Spinal cord (tissue), 10 donors: ENCODE data around the gene INHBC. TPM values are rescaled to one million over a fixed set of nuclear protein-coding genes. Genes with fewer than 3 reads are reported as not detected.
"Not testable (repeated sequence)": the region's sequence is repeated elsewhere in the genome, so short reads cannot be mapped to it uniquely, and the experiment has no call there.

Source experiments
- DNase-seq, 6 donors: peaks; one replicate each; pipeline versions ENCODE4 v3.0.0 to v3.0.0-alpha.2; 2013 to 2015; ENCODE audit warnings: low spot score in 6 of 6, low read depth in 4 of 6
- H3K27ac ChIP-seq: one replicate; pipeline ENCODE4 v1.5.1; 2013; ENCODE audit warnings: low read depth, low read length, control low read depth
- H3K27me3 ChIP-seq: one replicate; pipeline ENCODE4 v1.6.1; 2013; ENCODE audit warnings: low read length; ENCODE audit not compliant: control insufficient read depth, insufficient read depth
- H3K36me3 ChIP-seq: one replicate; pipeline ENCODE4 v1.6.1; 2013; ENCODE audit warnings: low read length; ENCODE audit not compliant: control insufficient read depth, insufficient read depth
- H3K4me1 ChIP-seq: one replicate; pipeline ENCODE4 v1.6.1; 2013; ENCODE audit warnings: low read length; ENCODE audit not compliant: control insufficient read depth, insufficient read depth
- H3K4me3 ChIP-seq: one replicate; pipeline ENCODE4 v1.5.1; 2013; ENCODE audit warnings: low read depth, low read length, control low read depth
- H3K9me3 ChIP-seq: one replicate; pipeline ENCODE4 v1.6.1; 2013; ENCODE audit warnings: low read length; ENCODE audit not compliant: control insufficient read depth, insufficient read depth
- WGBS: methylation state at CpG from one replicate; pipeline ENCODE4 v1.1.5; 2013; ENCODE audit warnings: missing lambda C conversion rate; ENCODE audit not compliant: insufficient coverage; 5-methylcytosine and 5-hydroxymethylcytosine counted together
- polyA plus RNA-seq, 2 donors: library from polyadenylated mRNA; unstranded; fragments of 120-200 nt; gene quantifications; one replicate each; pipeline ENCODE4 v1.2.1, GENCODE V29; 2013; ENCODE audit not compliant: insufficient read length in 2 of 2
- total RNA-seq, 2 donors: library from RNA; depleted of rRNA in 1 of 2; stranded (reverse); fragments of 120-200 nt in 1 of 2; fragments of >200 nt in 1 of 2; gene quantifications; one replicate each; pipeline versions ENCODE4 v1.2.3 to v1.2.4, GENCODE V29; 2013 to 2014
- donor health status: healthy.

INHBC gene
- total and polyA plus RNA-seq, 4 donors, result 0.13 to 0.15 TPM; not detected in 2

DNA sequence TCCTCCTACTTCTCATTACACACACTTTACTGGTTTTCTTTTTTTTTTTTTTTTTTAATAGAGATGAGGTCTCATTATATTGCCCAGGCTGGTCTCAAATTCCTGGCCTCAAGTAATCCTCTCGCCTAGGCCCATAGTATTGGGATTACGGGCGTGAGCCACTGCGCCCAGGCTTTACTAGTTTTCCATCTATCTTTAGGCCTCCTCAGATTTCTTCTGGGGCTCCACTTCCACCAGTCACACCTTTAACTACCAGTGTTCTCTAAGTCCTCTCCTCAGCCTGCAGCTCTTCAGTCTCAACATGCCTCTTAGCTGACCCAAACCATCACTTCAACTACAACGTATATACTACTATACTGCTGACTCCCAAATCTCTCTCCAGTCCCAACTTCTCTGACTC is 14.1 kb upstream of the INHBC start:
- DNase-seq, result no peak
- 98% methylated on average over 5 of the region's 5 CpGs for WGBS
- peaks cover 13% of the 10 kb centered on the region for H3K36me3 ChIP-seq

GRCh38 chr12:57426948-57427347 is 7.6 kb upstream of the INHBC start:
- 100% methylated on average over 4 of the region's 10 CpGs for WGBS
- H3K27ac ChIP-seq, H3K4me3 ChIP-seq, H3K4me1 ChIP-seq, H3K27me3 ChIP-seq, DNase-seq, H3K9me3 ChIP-seq: not testable (repeated sequence)
- H3K36me3 ChIP-seq, result peaks cover 14% of the 10 kb centered on the region

More for the DNA sequence above, 14.1 kb upstream of the INHBC start:
- H3K27me3 ChIP-seq, result no peaks in the 10 kb centered on the region
- H3K9me3 ChIP-seq, result no peaks in the 10 kb centered on the region
- no peak overlapping the region for H3K27ac ChIP-seq
- H3K4me3 ChIP-seq, result no peak overlapping the region
- no peaks in the 10 kb centered on the region for H3K4me1 ChIP-seq

DNA sequence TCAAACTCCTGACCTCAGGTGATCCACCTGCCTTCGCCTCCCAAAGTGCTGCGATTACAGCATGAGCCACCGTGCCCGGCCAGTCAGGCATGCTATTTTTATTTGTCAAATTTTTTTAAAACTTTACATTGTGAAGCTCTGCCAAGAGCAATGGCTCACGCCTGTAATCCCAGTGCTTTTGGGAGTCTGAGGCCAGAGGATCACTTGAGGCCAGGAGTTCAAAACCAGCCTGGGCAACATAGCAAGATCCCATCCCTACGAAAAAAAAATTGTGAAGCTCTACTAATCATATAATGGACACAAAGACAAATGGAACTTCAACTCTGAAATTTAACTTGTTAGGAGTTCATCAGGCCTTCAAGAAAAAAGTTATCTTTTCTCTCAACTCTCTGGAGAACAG is 5.6 kb upstream of the INHBC start:
- H3K4me3 ChIP-seq, result no peak overlapping the region

GRCh38 chr12:57429473-57430111 is 5.0 kb upstream of the INHBC start:
- no peak for DNase-seq
- WGBS, result 12% methylated on average over 3 of the region's 9 CpGs
- Histone ChIP-seq H3K27me3 (no peaks in the 10 kb centered on the region), H3K36me3 (peaks cover 6% of the 10 kb centered on the region), H3K4me1 (peaks cover 9% of the 10 kb centered on the region), H3K4me3 (peak overlapping the region; percentile 63), H3K27ac (peak overlapping the region; percentile 87), H3K9me3 (no peaks in the 10 kb centered on the region)

More for the DNA sequence above, 5.6 kb upstream of the INHBC start:
- H3K9me3 ChIP-seq, result no peaks in the 10 kb centered on the region
- H3K4me1 ChIP-seq, result peaks cover 9% of the 10 kb centered on the region
- peaks cover 6% of the 10 kb centered on the region for H3K36me3 ChIP-seq
- H3K27me3 ChIP-seq, result no peaks in the 10 kb centered on the region
- 93% methylated on average over 6 of the region's 6 CpGs for WGBS
- DNase-seq, result no peak
- no peak overlapping the region for H3K27ac ChIP-seq

DNA sequence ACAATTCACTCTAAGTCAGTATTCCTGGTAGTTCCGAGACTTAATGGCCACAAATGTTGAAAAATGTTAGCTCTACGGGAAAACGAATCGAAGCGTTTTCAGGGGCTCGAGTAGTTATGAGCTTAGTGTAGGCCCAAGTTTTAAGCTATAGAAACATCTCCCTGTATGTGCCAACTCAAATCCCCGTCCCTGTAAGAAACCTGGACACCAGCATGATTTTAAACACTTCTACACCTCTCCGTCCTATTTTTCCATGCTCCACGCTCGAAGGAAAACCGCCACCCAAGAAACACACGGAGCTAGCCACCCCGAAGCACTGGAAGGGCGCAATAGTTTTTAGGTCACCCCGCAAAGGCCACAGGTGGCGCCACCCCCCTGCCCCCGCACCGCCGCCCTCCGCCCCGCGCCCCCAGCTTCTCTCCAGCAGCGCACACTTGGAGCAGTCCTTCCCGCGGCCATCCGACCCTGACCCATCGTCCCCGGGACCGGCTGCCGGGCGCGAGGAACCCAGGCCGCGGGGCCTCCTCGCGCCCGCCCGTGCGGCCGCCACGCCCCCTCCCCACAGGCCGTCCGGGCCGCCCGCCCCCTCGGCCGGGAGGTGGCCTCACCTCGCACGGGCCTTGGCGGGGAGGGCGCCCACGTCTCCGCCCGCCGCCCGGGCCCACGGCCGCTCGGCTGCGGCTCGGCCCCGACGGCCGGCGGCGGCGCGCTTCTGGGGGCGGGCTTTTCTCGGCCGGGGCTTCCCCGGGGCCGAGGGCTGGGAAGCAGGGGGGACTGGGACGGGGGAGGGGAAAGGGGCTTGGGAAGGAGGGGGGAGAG is 4.3 kb upstream of the INHBC start:
- Histone ChIP-seq H3K27me3 (no peaks in the 10 kb centered on the region), H3K36me3 (peaks cover 5% of the 10 kb centered on the region), H3K9me3 (no peaks in the 10 kb centered on the region), H3K4me1 (peaks cover 9% of the 10 kb centered on the region), H3K27ac (peak overlapping the region; percentile 91), H3K4me3 (peak overlapping the region; percentile 67)
- under 1% methylated on average over 61 of the region's 74 CpGs for WGBS
- DNase-seq, result peak in 2 of 6 donors; percentile 29 to 35

GRCh38 chr12:57430931-57431566 is 3.5 kb upstream of the INHBC start, which contains the start of gene R3HDM2:
R3HDM2 (minus strand) TSS chr12:57431043; CDS start chr12:57310428, 120,615 bp downstream.
- H3K4me3 ChIP-seq, result peak within 1 kb of the TSS; percentile 67
- H3K4me1 ChIP-seq, result peaks cover 9% of the 10 kb centered on the region
- DNase-seq, result peak; percentile 84 to 98 (median 89)
- under 1% methylated on average over 32 of the region's 41 CpGs for WGBS
- H3K36me3 ChIP-seq, result no peaks in the 10 kb centered on the region
- H3K27me3 ChIP-seq, result no peaks in the 10 kb centered on the region
- H3K27ac ChIP-seq, result peak within 1 kb of the TSS; percentile 91
- no peaks in the 10 kb centered on the region for H3K9me3 ChIP-seq

GRCh38 chr12:57431654-57432188 is 2.9 kb upstream of the INHBC start:
- H3K4me3 ChIP-seq, result peak overlapping the region; percentile 67
- no peaks in the 10 kb centered on the region for H3K9me3 ChIP-seq
- H3K4me1 ChIP-seq, result peaks cover 9% of the 10 kb centered on the region
- no CpG with 5 or more reads among the region's 11 CpGs for WGBS
- H3K36me3 ChIP-seq, result no peaks in the 10 kb centered on the region
- no peaks in the 10 kb centered on the region for H3K27me3 ChIP-seq
- no peak for DNase-seq
- no peak overlapping the region for H3K27ac ChIP-seq

DNA sequence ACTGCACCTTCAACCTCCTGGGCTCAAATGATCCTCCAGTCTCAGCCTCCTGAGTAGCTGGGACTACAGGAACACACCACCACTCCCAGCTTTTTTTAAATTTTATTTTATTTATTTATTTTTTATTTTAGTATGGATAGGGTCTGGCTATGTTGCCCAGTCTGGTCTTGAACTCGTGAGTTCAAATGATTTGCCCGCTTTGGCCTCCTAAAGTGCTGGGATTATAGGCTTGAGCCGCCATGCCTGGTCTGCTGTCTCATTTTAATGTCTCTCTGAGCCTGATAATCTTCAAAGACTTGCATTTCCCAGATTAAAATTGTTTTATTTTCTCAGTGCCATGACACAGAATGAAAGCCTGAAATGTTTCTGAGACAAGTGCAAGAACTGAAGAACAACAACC is 1.2 kb upstream of the INHBC start:
- Histone ChIP-seq H3K27ac (no peak overlapping the region), H3K4me3 (no peak overlapping the region), H3K9me3 (no peaks in the 10 kb centered on the region), H3K27me3 (no peaks in the 10 kb centered on the region), H3K36me3 (no peaks in the 10 kb centered on the region), H3K4me1 (peaks cover 9% of the 10 kb centered on the region)
- no peak for DNase-seq
- 71% methylated on average over 3 of the region's 3 CpGs for WGBS

- no peaks in the 10 kb centered on the region for H3K36me3 ChIP-seq
- H3K4me3 ChIP-seq, result no peak overlapping the region
- H3K27ac ChIP-seq, result no peak overlapping the region
- no peaks in the 10 kb centered on the region for H3K27me3 ChIP-seq
- no peaks in the 10 kb centered on the region for H3K9me3 ChIP-seq
- DNase-seq, result no peak
- H3K4me1 ChIP-seq, result no peaks in the 10 kb centered on the region
- WGBS, result 40% methylated on average over 1 of the region's 4 CpGs
Measured at GRCh38 chr12:57435293-57435692, 709 bp downstream of the INHBC start.
